ENCODE results near the gene TYMP.

Gene TYMP

GRCh38 chr22:50529897-50530579 lies at the start of gene TYMP:
TYMP (minus strand) TSS chr22:50530012; CDS start chr22:50529709, 303 bp downstream.
- peak; percentile 71 for DNase-seq

- no peak for DNase-seq
Observed at GRCh38 chr22:50578776-50579310, 49.0 kb upstream of the TYMP start.

- no peak for DNase-seq
Observed at GRCh38 chr22:50577987-50578775, 48.4 kb upstream of the TYMP start, which contains the start of gene CPT1B. CPT1B (minus strand) TSS chr22:50578427; CDS start chr22:50577915, 512 bp downstream.

GRCh38 chr22:50577697-50577986 lies 47.8 kb upstream of the TYMP start:
- DNase-seq: no peak

- no peak for DNase-seq
Observed at GRCh38 chr22:50576806-50577696, 47.2 kb upstream of the TYMP start.

- DNase-seq: no peak
Observed at GRCh38 chr22:50576070-50576469, 46.3 kb upstream of the TYMP start.

GRCh38 chr22:50575426-50575941 lies 45.7 kb upstream of the TYMP start:
- DNase-seq: no peak

GRCh38 chr22:50574383-50574755 lies 44.6 kb upstream of the TYMP start:
- no peak for DNase-seq

GRCh38 chr22:50573491-50574382 lies 43.9 kb upstream of the TYMP start:
- no peak for DNase-seq

GRCh38 chr22:50572965-50573364 lies 43.2 kb upstream of the TYMP start:
- DNase-seq: no peak

- no peak for DNase-seq
Observed at GRCh38 chr22:50571264-50572175, 41.7 kb upstream of the TYMP start.

- no peak for DNase-seq
Observed at GRCh38 chr22:50570861-50571260, 41.0 kb upstream of the TYMP start.

- DNase-seq: no peak
Observed at GRCh38 chr22:50569896-50570535, 40.2 kb upstream of the TYMP start.

GRCh38 chr22:50569041-50569459 lies 39.2 kb upstream of the TYMP start:
- no peak for DNase-seq

GRCh38 chr22:50568626-50569025 lies 38.8 kb upstream of the TYMP start:
- DNase-seq: no peak

GRCh38 chr22:50567721-50568252 lies 38.0 kb upstream of the TYMP start:
- no peak for DNase-seq

GRCh38 chr22:50564289-50564688 lies 34.5 kb upstream of the TYMP start:
- no peak for DNase-seq

- DNase-seq: no peak
Observed at GRCh38 chr22:50563413-50564160, 33.8 kb upstream of the TYMP start.

Measured in stimulated activated CD4-positive, alpha-beta T cell treated with anti-CD3 and anti-CD28 coated beads, Interleukin-4, amount 100 ng/mL, for 24 hours (primary cell).